Right lobe of liver (tissue), 6 donors: ENCODE data around the gene PABPN1. TPM values are rescaled to one million over a fixed set of nuclear protein-coding genes. Genes with fewer than 3 reads are reported as not detected.
"Not testable (repeated sequence)": the region's sequence is repeated elsewhere in the genome, so short reads cannot be mapped to it uniquely, and the experiment has no call there.

ENCODE experiments used
- ATAC-seq, 4 donors: fragments of 200-7000 bp; cut with Tn5 transposase; one replicate each; pipeline ENCODE4 v1.9.1; 2020; ENCODE audit warnings: mild to moderate bottlenecking in 4 of 4, moderate library complexity in 4 of 4
- DNase-seq, 3 donors: peaks; one replicate each; pipeline ENCODE4 v3.0.0-alpha.2; 2020
- H3K27ac ChIP-seq, 3 donors: fragments of 200-600 bp; one replicate each; pipeline ENCODE4 v1.8.0; 2022
- H3K27me3 ChIP-seq, 2 donors: fragments of 200-600 bp; one replicate each; pipeline ENCODE4 v1.8.0; 2022
- H3K36me3 ChIP-seq, 4 donors: fragments of 200-600 bp; sonication (generic) in 1 of 4; one replicate each; pipeline versions ENCODE4 v1.5.1 to v1.8.0; 2017 to 2022; ENCODE audit warnings: control low read depth in 1 of 4
- H3K4me1 ChIP-seq, 4 donors: fragments of 200-600 bp; sonication (generic) in 1 of 4; one replicate each; pipeline versions ENCODE4 v1.5.1 to v1.8.0; 2017 to 2022; ENCODE audit warnings: control low read depth in 1 of 4
- H3K4me3 ChIP-seq, 3 donors: fragments of 200-600 bp; one replicate each; pipeline ENCODE4 v1.8.0; 2022
- H3K9me3 ChIP-seq, 4 donors: fragments of 200-600 bp; sonication (generic) in 1 of 4; one replicate each; pipeline versions ENCODE4 v1.5.1 to v1.8.0; 2017 to 2022; ENCODE audit warnings: control low read depth in 1 of 4
- CTCF ChIP-seq, 4 donors: fragments of 200-600 bp in 3 of 4; fragments of 450-650 bp in 1 of 4; IDR thresholded peaks; one replicate each; pipeline versions ENCODE4 v1.5.1 to v1.8.0; 2016 to 2022; ENCODE audit warnings: antibody characterized with exemption in 4 of 4, mild to moderate bottlenecking in 2 of 4
- POLR2A ChIP-seq: fragments of 450-650 bp; IDR thresholded peaks from one replicate; pipeline ENCODE4 v1.6.1; 2017; ENCODE audit warnings: antibody characterized with exemption, mild to moderate bottlenecking
- WGBS: methylation state at CpG from one replicate; pipeline ENCODE4 v1.1.6; 2018; ENCODE audit warnings: low coverage, low lambda C conversion rate; ENCODE audit not compliant: insufficient coverage; ENCODE audit errors: missing lambda C conversion rate; 5-methylcytosine and 5-hydroxymethylcytosine counted together
- intact Hi-C, 2 donors: fragments of 100-400 bp; cut with DNase I; formaldehyde crosslinking; loops; one replicate each; pipeline versions ENCODE4 v1.11.2 to v1.14.1; 2022
- total RNA-seq, 6 experiments: library from RNA; depleted of rRNA in 2 of 6; stranded (reverse); fragments of >200 nt in 2 of 6; fragmentation: NEBNext Ultra II Directional in 3 of 6; extraction: Animal tissue kit (Norgen Biotek cat#: 25700) in 3 of 6; gene quantifications; one replicate each; pipeline versions ENCODE4 v1.1.0 to v1.2.4, GENCODE V29; 2016 to 2023
- donor health status: DM: no; HTN: yes; CAD: no.
- donor health status: DM: no; HTN: no; CAD: no.
- donor health status: DM: no; HTN: no; CAD: no.
- donor health status: DM: no; HTN: yes; CAD: no.
- donor health status: DM: no; HTN: yes; CAD: no.

The PABPN1 gene
- total RNA-seq, 6 experiments from 2014 or later: 23.6 to 95.3 (median 64.6) TPM

- Histone ChIP-seq H3K27ac (peak overlapping the region; percentile 91 to 94 (median 91)), H3K27me3 (no peaks in the 10 kb centered on the region), H3K4me3 (peak overlapping the region; percentile 74 to 92 (median 82)), H3K36me3 (peaks cover 0 to 28% (median 13%) of the 10 kb centered on the region in 4 donors), H3K9me3 (no peaks in the 10 kb centered on the region), H3K4me1 (peaks cover 0 to 15% (median 4%) of the 10 kb centered on the region in 4 donors)
- TF ChIP-seq CTCF (IDR thresholded peaks at IDR 0.05) (no peak), POLR2A (no peak)
- intact Hi-C loops: no loop called here
- DNase-seq (no peak), ATAC-seq (no peak)
- WGBS: 43% methylated on average over 10 of the region's 10 CpGs
These were observed 1.6 kb downstream of the PABPN1 start for GRCh38 chr14:23322568-23323517.

GRCh38 chr14:23323838-23324454 is 2.7 kb downstream of the PABPN1 start:
- peaks cover 0 to 28% (median 13%) of the 10 kb centered on the region in 4 donors for H3K36me3 ChIP-seq
- H3K4me3 ChIP-seq: no peak overlapping the region
- H3K4me1 ChIP-seq: peaks cover 0 to 22% (median 4%) of the 10 kb centered on the region in 4 donors
- H3K27ac ChIP-seq: no peak overlapping the region
- H3K9me3 ChIP-seq: no peaks in the 10 kb centered on the region
- no peak for TF ChIP-seq CTCF (IDR thresholded peaks at IDR 0.05)
- no peak for TF ChIP-seq POLR2A
- no peak for DNase-seq
- intact Hi-C loops: no loop called here
- H3K27me3 ChIP-seq: no peaks in the 10 kb centered on the region
- no peak for ATAC-seq
- 82% methylated on average over 18 of the region's 18 CpGs for WGBS

DNA sequence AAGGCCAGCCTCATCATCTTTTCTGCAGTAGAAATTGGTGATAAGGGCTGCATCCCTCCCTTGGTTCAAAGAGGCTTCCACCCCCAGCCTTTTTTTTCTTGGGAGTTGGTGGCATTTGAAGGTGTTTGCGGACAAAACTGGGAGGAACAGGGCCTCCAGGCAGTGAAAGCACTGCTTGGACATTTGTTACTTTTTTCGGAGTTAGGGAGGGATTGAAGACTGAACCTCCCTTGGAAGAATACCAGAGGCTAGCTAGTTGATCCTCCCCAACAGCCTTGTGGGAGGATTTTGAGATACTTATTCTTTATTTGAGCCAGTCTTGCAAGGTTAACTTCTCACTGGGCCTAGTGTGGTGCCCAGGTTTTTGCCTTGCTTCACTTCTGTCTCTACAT is 3.2 kb downstream of the PABPN1 start:
- H3K4me1 ChIP-seq: peaks cover 0 to 22% (median 4%) of the 10 kb centered on the region in 4 donors
- no peak for ATAC-seq
- no peak overlapping the region for H3K4me3 ChIP-seq
- intact Hi-C loops: no loop called here
- no peak for DNase-seq
- TF ChIP-seq CTCF (IDR thresholded peaks at IDR 0.05) (no peak), POLR2A (no peak)
- no peaks in the 10 kb centered on the region for H3K9me3 ChIP-seq
- H3K27ac ChIP-seq: no peak overlapping the region
- peaks cover 0 to 28% (median 13%) of the 10 kb centered on the region in 4 donors for H3K36me3 ChIP-seq
- H3K27me3 ChIP-seq: no peaks in the 10 kb centered on the region
- WGBS: 81% methylated on average over 2 of the region's 2 CpGs

DNA sequence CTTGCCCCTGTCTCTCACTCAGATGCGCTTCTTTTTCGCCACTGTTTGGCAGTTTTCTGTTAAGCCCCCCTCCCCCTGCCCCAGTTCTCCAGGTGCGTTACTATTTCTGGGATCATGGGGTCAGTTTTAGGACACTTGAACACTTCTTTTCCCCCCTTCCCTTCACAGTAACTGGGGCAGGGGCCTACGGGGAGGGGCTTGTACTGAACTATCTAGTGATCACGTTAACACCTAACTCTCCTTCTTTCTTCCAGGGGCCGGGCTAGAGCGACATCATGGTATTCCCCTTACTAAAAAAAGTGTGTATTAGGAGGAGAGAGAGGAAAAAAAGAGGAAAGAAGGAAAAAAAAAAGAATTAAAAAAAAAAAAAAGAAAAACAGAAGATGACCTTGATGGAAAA is 3.7 kb downstream of the PABPN1 start:
- Histone ChIP-seq H3K36me3 (peaks cover 0 to 28% (median 13%) of the 10 kb centered on the region in 4 donors), H3K27ac (no peak overlapping the region), H3K4me3 (no peak overlapping the region), H3K4me1 (peaks cover 0 to 22% (median 4%) of the 10 kb centered on the region in 4 donors), H3K27me3 (no peaks in the 10 kb centered on the region), H3K9me3 (no peaks in the 10 kb centered on the region)
- TF ChIP-seq CTCF (IDR thresholded peaks at IDR 0.05) (no peak), POLR2A (no peak)
- no peak for DNase-seq
- ATAC-seq: no peak
- intact Hi-C loops: loop anchor here in 1 of 2 donors (5.0 kb wide), 1 partner anchor 52 kb away; the partner anchor contains the start of gene CMTM5
- WGBS: 85% methylated on average over 6 of the region's 7 CpGs

DNA sequence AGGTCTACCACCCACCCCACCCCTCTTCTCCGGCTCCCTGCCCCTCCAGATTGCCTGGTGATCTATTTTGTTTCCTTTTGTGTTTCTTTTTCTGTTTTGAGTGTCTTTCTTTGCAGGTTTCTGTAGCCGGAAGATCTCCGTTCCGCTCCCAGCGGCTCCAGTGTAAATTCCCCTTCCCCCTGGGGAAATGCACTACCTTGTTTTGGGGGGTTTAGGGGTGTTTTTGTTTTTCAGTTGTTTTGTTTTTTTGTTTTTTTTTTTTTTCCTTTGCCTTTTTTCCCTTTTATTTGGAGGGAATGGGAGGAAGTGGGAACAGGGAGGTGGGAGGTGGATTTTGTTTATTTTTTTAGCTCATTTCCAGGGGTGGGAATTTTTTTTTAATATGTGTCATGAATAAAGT is 4.5 kb downstream of the PABPN1 start:
- H3K9me3 ChIP-seq, H3K27ac ChIP-seq, H3K4me3 ChIP-seq, H3K27me3 ChIP-seq, ATAC-seq, DNase-seq: not testable (repeated sequence)
- H3K36me3 ChIP-seq: peaks cover 0 to 28% (median 13%) of the 10 kb centered on the region in 4 donors
- peaks cover 0 to 17% (median 4%) of the 10 kb centered on the region in 4 donors for H3K4me1 ChIP-seq
- 98% methylated on average over 5 of the region's 5 CpGs for WGBS
- intact Hi-C loops: loop anchor here in 1 of 2 donors (5.0 kb wide), 1 partner anchor 52 kb away; the partner anchor contains the start of gene CMTM5
